PFSK-1 (cell line): Measurements from ENCODE around the gene SFTPA1.

ENCODE experiments used
- POLR2AphosphoS5 ChIP-seq: IDR thresholded peaks from 2 replicates; pipeline ENCODE4 v1.6.1; 2012; ENCODE audit warnings: low read depth, mild to moderate bottlenecking, control low read depth, low read length, moderate library complexity
- REST ChIP-seq, 2 experiments: IDR thresholded peaks; 2 replicates each; pipeline versions ENCODE4 v1.6.1 to v1.8.0; 2011 to 2012; ENCODE audit warnings: low read depth in 2 of 2, low read length in 2 of 2, control low read depth in 1 of 2, inconsistent platforms in 1 of 2, mild to moderate bottlenecking in 1 of 2, moderate library complexity in 1 of 2; ENCODE audit not compliant: insufficient read depth in 1 of 2

GRCh38 chr10:79628083-79628482, 17.3 kb downstream of the SFTPA1 start:
- no peak for TF ChIP-seq REST (IDR thresholded peaks at IDR 0.05; ENCODE audit: insufficient read depth in 1 of 2, low read depth in 2 of 2, low read length in 2 of 2)
- TF ChIP-seq POLR2AphosphoS5, result no peak
